ENCODE measurements around the gene PLIN1. TPM values are rescaled to one million over a fixed set of nuclear protein-coding genes. Genes with fewer than 3 reads are reported as not detected.

The PLIN1 gene
- total and polyA plus RNA-seq, 7 donors: 0.79 to 8.3 (median 4.4) TPM

DNA sequence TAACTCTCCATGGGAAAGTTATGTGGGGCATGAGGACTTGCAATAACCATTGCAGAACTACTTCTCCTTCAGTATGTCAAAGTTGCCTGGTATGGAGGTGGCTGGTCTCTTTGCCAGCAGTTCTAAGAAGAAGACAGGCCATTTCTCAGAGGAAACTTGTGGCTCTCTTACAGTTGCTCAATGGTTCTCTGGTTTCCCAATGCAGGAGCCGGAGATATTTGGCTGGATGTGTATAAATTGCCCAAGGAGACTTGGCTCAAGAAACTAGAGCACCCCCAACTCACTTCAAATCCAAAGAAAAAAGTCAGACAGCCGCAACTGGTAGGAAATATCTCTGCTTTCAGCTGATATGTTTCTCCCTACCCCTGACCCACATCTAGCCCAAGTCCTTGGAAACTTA lies 35.6 kb upstream of the PLIN1 start:
- Histone ChIP-seq H3K4me3 (no peak overlapping the region), H3K36me3 (ENCODE audit: insufficient read depth in 1 of 2, low read depth in 1 of 2) (no peaks in the 10 kb centered on the region), H3K9me3 (no peaks in the 10 kb centered on the region), H3K4me1 (no peaks in the 10 kb centered on the region), H3K27me3 (ENCODE audit: insufficient read depth in 3 of 3, low read length in 2 of 3) (no peaks in the 10 kb centered on the region), H3K27ac (no peak overlapping the region)
- TF ChIP-seq, protein P1, sequence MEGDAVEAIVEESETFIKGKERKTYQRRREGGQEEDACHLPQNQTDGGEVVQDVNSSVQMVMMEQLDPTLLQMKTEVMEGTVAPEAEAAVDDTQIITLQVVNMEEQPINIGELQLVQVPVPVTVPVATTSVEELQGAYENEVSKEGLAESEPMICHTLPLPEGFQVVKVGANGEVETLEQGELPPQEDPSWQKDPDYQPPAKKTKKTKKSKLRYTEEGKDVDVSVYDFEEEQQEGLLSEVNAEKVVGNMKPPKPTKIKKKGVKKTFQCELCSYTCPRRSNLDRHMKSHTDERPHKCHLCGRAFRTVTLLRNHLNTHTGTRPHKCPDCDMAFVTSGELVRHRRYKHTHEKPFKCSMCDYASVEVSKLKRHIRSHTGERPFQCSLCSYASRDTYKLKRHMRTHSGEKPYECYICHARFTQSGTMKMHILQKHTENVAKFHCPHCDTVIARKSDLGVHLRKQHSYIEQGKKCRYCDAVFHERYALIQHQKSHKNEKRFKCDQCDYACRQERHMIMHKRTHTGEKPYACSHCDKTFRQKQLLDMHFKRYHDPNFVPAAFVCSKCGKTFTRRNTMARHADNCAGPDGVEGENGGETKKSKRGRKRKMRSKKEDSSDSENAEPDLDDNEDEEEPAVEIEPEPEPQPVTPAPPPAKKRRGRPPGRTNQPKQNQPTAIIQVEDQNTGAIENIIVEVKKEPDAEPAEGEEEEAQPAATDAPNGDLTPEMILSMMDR (IDR thresholded peaks at IDR 0.05): no peak
- peak in 1 of 4 donors; percentile 43 for ATAC-seq
- intact Hi-C loops (cut with DNase I): no loop called here
- no peak for DNase-seq
- WGBS, 3 donors: 56 to 77% (median 62%) methylated on average over 2 of the region's 2 CpGs

DNA sequence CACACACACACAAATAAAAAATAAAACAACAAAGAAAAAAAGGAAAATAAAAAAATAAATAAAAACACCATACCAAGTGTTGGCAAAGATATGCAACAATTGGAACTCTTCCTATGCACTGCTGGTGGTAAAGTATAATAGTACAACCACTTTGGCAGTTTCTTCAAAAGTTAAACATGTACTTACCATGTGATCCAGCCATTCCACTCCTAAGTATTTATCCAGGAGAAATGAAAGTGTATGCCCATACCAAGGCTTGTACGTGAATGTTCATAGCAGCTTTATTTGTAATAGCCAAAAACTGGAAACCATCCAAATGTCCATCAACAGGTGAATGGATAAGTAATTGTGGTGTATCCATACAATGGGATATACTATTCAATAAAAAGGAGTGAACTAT lies 28.4 kb upstream of the PLIN1 start:
- Histone ChIP-seq H3K4me1 (no peaks in the 10 kb centered on the region), H3K36me3 (ENCODE audit: insufficient read depth in 1 of 2, low read depth in 1 of 2) (no peaks in the 10 kb centered on the region), H3K9me3 (no peaks in the 10 kb centered on the region), H3K4me3 (no peak overlapping the region), H3K27ac (no peak overlapping the region), H3K27me3 (ENCODE audit: insufficient read depth in 3 of 3, low read length in 2 of 3) (peaks cover 0 to 3% (median 0%) of the 10 kb centered on the region in 3 donors)
- intact Hi-C loops (cut with DNase I): no loop called here
- TF ChIP-seq, protein P1 (IDR thresholded peaks at IDR 0.05): no peak
- no peak for DNase-seq
- 56 to 62% (median 60%) methylated on average over 1 of the region's 1 CpG for WGBS, 3 donors
- ATAC-seq: no peak

DNA sequence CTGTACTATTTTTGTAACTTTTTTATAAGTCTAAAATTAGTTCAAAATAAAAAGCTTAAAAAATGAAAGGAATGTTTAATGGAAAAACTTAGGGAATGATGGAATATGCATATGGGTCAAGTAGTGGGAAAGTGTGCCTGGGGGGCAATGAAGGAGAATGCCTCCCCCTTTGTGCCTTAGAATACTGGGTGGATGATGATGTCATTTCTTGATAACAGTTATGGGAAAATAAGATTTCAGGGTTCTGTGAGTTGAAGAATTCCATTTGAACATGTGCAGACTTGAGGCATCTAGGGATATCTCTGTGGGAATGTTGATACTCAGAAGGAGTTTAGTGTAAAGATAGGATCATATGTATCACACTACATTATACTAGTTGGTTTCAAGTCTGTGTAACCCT lies 25.2 kb upstream of the PLIN1 start:
- TF ChIP-seq, protein P1 (IDR thresholded peaks at IDR 0.05): no peak
- H3K27ac ChIP-seq: no peak overlapping the region
- H3K4me1 ChIP-seq: no peaks in the 10 kb centered on the region
- peaks cover 0 to 5% (median 0%) of the 10 kb centered on the region in 3 donors for H3K27me3 ChIP-seq (ENCODE audit: insufficient read depth in 3 of 3, low read length in 2 of 3)
- H3K9me3 ChIP-seq: no peaks in the 10 kb centered on the region
- DNase-seq: no peak
- intact Hi-C loops (cut with DNase I): no loop called here
- H3K4me3 ChIP-seq: no peak overlapping the region
- no peak for ATAC-seq
- no peaks in the 10 kb centered on the region for H3K36me3 ChIP-seq (ENCODE audit: insufficient read depth in 1 of 2, low read depth in 1 of 2)

DNA sequence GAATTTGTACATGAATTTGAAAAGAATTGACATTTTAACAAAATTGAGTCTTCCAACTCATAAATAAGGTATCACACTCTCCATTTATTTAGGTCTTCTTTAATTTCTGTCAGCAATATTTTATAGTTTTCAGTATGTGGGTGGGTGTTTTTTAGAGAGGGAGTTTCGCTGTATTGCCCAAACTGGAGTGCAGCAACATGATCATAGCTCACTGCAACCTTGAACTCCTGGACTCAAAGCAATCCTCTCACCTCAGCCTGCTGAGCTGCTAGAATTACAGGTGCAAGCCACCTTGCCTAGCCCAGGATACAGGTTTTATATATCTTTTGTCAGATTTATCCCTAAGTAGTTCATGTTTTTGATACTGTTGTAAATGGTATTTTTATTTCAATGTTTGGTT lies 16.0 kb upstream of the PLIN1 start:
- no peak for ATAC-seq
- 88 to 94% (median 91%) methylated on average over 1 of the region's 1 CpG for WGBS, 3 donors
- no peaks in the 10 kb centered on the region for H3K36me3 ChIP-seq (ENCODE audit: insufficient read depth in 1 of 2, low read depth in 1 of 2)
- no peak overlapping the region for H3K27ac ChIP-seq
- DNase-seq: no peak
- TF ChIP-seq, protein P1 (IDR thresholded peaks at IDR 0.05): no peak
- peaks cover 0 to 2% (median 0%) of the 10 kb centered on the region in 3 donors for H3K27me3 ChIP-seq (ENCODE audit: insufficient read depth in 3 of 3, low read length in 2 of 3)
- no peaks in the 10 kb centered on the region for H3K9me3 ChIP-seq
- H3K4me1 ChIP-seq: no peaks in the 10 kb centered on the region
- H3K4me3 ChIP-seq: no peak overlapping the region
- intact Hi-C loops (cut with DNase I): no loop called here

DNA sequence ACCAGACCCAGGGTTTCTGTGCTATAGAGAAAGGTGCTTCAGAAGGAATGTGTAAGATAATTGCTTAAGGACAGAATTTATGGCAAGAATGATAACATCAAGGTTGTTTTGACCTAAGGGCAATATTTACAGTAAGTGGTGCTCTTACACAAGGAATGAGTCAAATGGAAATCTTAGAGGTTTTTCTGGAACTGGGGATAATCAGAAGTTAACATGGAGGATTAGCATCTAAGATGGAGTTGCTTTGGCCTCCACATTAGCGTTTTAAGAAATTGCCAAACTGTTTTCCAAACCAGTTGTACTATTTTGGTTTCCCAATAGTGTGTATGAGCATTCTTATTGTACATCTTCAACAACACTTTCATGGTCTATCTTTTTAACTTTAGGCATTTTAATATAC lies 14.5 kb upstream of the PLIN1 start:
- Histone ChIP-seq H3K4me3 (no peak overlapping the region), H3K9me3 (no peaks in the 10 kb centered on the region), H3K27me3 (ENCODE audit: insufficient read depth in 3 of 3, low read length in 2 of 3) (no peaks in the 10 kb centered on the region), H3K4me1 (no peaks in the 10 kb centered on the region), H3K36me3 (ENCODE audit: insufficient read depth in 1 of 2, low read depth in 1 of 2) (no peaks in the 10 kb centered on the region), H3K27ac (no peak overlapping the region)
- TF ChIP-seq, protein P1 (IDR thresholded peaks at IDR 0.05): no peak
- WGBS, 3 donors: 73 to 86% (median 79%) methylated on average over 1 of the region's 1 CpG
- intact Hi-C loops (cut with DNase I): no loop called here
- DNase-seq: no peak
- no peak for ATAC-seq

Data from psoas muscle (tissue), 8 donors.